GM21576 (cell line): ENCODE data around the gene FAF2.
"Not testable (repeated sequence)": the region's sequence is repeated elsewhere in the genome, so short reads cannot be mapped to it uniquely, and the experiment has no call there.

Experiments used
- ATAC-seq: cut with Tn5 transposase; IDR thresholded peaks from one replicate; pipeline ENCODE4 v1.9.1; 2021; ENCODE audit warnings: mild to moderate bottlenecking, moderate library complexity; ENCODE audit not compliant: unreplicated experiment

The FAF2 gene, protein sequence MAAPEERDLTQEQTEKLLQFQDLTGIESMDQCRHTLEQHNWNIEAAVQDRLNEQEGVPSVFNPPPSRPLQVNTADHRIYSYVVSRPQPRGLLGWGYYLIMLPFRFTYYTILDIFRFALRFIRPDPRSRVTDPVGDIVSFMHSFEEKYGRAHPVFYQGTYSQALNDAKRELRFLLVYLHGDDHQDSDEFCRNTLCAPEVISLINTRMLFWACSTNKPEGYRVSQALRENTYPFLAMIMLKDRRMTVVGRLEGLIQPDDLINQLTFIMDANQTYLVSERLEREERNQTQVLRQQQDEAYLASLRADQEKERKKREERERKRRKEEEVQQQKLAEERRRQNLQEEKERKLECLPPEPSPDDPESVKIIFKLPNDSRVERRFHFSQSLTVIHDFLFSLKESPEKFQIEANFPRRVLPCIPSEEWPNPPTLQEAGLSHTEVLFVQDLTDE

DNA sequence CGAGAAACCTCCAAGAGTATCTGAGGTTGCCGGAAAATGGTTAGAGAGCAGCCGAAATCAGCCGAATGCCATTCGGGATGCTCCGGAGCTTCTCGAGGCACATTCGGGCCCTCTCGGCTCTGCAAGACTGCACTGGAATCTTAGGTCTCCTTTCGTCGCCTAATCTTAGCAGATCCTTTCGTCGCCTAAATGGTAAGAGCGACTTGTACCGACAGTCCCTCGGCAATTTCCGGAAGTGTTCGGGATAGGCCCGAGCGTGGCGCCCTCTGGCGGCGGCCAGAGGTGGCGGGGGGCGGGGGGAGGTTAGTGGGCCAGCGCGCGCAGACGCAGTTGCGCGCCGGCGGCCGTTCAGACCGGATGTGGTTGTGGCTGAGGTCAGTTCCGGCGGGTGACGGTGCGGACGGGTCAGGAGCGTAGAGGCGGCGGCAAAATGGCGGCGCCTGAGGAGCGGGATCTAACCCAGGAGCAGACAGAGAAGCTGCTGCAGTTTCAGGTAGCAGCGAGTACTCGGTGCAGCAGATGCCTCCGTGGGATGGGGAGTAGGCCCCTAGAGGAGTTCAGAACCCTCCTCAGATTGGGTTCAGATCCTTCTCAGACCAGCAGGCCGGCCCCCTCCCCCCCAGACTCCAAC, at the start of gene FAF2:
Gene FAF2 (plus strand): TSS at position 408 of the 631 bp plus-strand sequence. CDS start 23 bp downstream, at position 431.
- peak; percentile 90 for ATAC-seq

DNA sequence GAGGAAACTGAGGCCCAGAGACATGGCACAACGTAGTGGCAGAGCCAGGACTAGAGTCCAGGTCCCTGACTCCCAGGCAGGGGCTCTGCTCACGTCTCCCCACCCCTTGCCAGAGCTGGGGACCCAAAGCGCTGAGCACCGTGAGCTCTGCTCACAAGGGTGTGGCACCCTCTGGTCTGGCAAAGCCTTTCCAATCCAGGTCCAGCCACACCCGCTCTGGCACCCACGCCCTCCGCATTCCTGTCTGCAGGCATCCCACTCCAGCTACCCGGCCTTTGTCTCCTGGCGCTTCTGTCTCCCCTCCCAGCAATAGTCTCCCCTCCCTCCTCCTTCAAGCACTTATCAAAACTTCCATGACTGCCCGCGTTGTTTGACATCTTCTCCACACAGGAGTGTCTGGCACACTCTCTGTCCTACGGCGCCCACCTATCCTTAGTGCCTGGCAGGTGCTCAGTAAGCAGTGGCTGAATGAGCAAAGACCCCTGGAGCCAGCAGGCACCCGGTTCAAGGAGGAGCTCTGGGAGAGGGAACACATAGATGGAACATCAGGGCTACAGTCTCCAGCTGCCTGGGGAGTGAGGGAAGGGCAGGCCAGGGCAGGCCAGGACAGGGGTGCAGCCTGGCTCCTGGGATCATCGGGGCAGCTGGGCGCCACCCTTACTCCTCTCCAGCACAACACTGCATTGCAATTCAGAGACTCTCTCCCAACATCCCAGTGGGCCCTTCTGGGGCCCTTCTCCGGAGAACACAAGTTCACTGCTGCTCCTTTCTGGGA, 47.6 kb upstream of the FAF2 start:
- ATAC-seq, result no peak

- ATAC-seq, result no peak
Observed at GRCh38 chr5:176401281-176402205, 46.6 kb upstream of the FAF2 start.

DNA sequence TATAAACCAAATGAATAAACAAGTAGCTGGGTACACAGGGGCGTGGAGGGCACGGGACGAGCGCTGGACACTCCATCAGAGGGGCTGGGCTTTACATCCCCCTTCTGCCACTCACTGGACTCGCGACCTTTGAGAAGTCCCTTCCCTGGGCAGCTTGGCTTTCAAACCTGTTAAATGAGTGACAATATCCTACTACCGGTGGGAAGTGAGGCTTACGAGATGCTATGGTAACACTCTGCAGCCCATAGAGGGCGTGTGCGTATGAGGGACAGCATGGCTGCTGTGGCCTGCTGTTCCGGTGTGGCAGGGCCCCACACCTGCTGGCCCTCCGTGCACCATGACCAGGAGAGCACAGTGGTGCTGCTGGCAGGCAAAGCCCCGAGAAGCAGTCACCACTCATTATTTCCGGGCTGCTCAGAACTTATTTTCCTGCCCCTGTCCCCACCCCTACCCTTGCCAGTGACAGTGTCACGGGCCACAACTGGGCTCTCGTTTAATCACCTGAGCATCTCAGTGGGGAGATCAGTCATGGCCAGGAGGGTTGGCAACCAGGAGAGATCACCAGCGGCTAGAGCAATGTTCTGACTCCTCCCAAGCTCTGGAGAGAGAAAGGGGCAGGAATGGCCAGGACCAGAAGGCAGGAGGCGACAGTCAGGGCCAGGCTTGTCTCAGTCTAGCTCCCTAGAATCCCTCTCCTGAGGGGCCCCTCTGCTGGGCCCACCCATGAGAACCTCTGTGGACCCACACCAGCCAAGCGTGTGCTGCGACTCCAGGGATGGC, 42.3 kb upstream of the FAF2 start:
- ATAC-seq, result no peak

GRCh38 chr5:176406436-176407052, 41.6 kb upstream of the FAF2 start:
- no peak for ATAC-seq

GRCh38 chr5:176407456-176408251, 40.5 kb upstream of the FAF2 start:
- ATAC-seq, result no peak

GRCh38 chr5:176408252-176408573, 40.0 kb upstream of the FAF2 start:
- ATAC-seq, result not testable (repeated sequence)

DNA sequence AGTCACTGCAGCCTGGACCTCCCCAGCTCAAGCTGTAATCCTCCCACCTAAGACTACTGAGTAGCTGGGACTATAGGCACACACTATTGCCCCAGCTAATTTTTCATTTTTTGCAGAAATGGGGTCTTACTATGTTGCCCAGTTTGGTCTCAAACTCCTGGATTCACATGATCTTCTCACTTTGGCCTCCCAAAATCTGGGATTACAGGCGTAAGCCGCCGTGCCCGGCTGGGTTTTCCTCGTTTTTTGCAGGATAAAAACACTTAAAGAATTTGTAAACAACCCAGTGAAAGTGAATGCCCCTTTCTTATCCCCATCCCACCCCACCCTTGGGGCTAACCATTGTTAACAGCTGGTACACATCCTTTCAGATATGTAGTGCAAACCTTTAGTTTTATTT, 39.6 kb upstream of the FAF2 start:
- ATAC-seq, result no peak

DNA sequence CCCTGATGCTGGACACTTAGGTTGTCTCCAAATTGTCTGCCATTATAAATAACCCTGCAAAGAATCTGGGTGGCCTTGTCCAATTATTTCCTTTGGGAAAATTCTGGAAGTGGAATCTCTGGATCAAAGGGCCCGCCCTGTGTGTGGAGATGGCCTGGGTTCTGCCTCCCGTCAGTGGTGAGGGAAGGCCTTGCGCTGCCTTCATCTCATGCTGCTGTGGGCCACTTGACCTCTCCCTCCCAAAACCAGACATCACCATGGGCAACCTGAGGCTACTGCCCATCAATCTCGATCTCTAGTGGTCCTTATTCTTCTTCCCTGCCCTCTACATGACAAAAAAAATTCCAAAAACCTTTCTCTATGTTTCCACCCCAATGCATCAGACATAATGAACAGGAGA, 38.4 kb upstream of the FAF2 start:
- ATAC-seq, result no peak

DNA sequence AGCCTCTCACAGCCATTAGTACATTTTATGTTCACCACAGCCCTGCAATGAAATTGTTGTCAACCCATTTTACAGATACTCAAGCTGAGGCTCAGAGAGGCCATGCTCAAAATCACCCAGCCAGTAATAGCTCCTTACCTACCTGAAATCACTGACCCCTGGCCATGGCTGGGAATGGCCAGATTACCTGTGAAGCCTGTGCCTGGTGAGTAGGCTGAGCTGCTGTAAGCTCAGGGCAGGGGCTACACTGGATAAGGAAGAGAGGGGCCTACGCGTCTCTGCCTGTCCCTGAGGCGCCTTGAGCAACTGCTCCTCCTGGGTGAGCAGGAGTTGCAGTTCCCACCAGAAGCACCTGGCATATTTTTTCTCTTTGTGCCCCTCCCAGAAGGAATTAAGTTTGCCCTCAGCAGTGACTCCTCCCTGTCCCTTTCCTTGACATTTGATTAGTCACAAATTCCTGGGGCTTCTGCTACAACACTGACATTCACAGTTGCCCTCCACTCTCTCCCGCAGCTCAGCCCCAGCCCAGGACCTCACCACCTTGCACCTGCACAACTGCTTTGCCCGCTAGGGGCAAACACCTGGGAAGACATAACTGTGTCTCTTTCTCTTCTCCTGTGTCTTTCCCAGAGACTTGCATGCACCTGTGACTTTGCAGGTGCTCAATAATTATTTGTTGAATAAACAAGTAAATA, 37.6 kb upstream of the FAF2 start:
- no peak for ATAC-seq

GRCh38 chr5:176412517-176413254, 35.5 kb upstream of the FAF2 start:
- no peak for ATAC-seq

- ATAC-seq, result no peak
Observed at GRCh38 chr5:176413255-176413565, 35.0 kb upstream of the FAF2 start.

DNA sequence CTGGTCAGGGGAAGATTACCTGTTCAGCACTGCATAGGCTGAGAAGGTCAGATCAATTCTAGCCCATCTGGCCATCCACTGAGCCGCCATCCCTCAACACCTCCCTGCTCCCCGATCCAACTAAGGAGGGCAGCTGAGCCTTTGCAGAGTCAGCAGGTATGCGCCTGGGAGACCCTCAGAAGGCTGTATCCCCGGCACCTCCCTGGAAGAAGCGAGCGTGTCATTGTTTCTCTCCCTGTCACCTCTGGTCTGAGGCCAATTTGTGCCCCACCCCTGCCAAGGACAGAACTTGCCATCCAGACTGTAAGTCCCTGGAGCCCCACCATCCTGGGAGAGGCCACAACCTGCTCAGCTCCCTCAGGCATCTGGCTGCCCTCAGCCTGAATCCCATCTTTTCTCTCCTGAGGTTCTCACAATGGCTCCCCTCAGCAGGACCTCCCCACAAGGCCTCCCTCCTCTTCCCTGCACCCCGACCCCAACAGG, 34.4 kb upstream of the FAF2 start:
- no peak for ATAC-seq

DNA sequence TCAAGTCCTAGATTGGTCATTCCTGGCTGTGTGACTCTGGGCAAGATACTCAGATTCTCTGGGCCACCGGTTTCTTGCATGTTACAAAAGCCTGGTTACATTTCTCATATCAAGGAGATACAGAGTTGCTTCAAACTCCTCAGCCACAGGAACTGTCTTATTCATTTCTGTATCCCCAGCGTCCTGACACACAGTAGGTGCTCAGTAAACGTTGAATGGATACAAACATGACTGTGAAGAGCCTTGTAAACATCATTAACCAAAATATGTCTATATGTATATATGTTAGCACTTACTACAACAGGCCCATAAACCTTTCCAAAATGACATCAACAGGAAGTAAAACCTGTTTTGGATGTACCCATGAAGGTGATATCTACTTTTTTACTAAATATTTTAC, 33.5 kb upstream of the FAF2 start:
- no peak for ATAC-seq

GRCh38 chr5:176415240-176415951, 32.8 kb upstream of the FAF2 start:
- no peak for ATAC-seq

GRCh38 chr5:176415952-176416924, 31.9 kb upstream of the FAF2 start, which contains the start of gene CLTB:
CLTB (minus strand) TSS chr5:176416539; CDS start chr5:176416363, 176 bp downstream.
- ATAC-seq, result peak; percentile 92
